ENCODE results near the gene TGFBRAP1. TPM values are rescaled to one million over a fixed set of nuclear protein-coding genes. Genes with fewer than 3 reads are reported as not detected.

Gene TGFBRAP1
- total and polyA plus RNA-seq, 4 experiments from 2014 or later: 19.9 to 27.4 (median 20.8) TPM

- ChIA-PET CTCF (ENCODE audit: partially characterized antibody) (no interaction called here), POLR2A (ENCODE audit: partially characterized antibody) (no interaction called here)
- no peak overlapping the region for H3K4me3 Mint-ChIP-seq
- Histone ChIP-seq H3K9me3 (ENCODE audit: control insufficient read depth in 1 of 2, low read length in 2 of 2) (no peaks in the 10 kb centered on the region), H3K27ac (ENCODE audit: low read depth, low read length) (no peak overlapping the region), H3K36me3 (ENCODE audit: insufficient read depth, low read length) (no peaks in the 10 kb centered on the region), H3K4me3 (ENCODE audit: low read length in 2 of 2) (no peak overlapping the region), H3K4me1 (ENCODE audit: insufficient read depth, low read length) (no peaks in the 10 kb centered on the region), H3K27me3 (ENCODE audit: insufficient read depth, low read length) (no peaks in the 10 kb centered on the region)
- H3K27me3 Mint-ChIP-seq: no peaks in the 10 kb centered on the region
- no peaks in the 10 kb centered on the region for H3K36me3 Mint-ChIP-seq
- H3K9me3 Mint-ChIP-seq: peaks cover 0 to 2% (median 0%) of the 10 kb centered on the region in 8 donors
- H3K4me1 Mint-ChIP-seq: no peaks in the 10 kb centered on the region
- H3K27ac Mint-ChIP-seq: no peak overlapping the region
- DNase-seq: no peak
- intact Hi-C loops (cut with micrococcal nuclease): no loop called here
Measured at GRCh38 chr2:105249891-105250290, 79.6 kb downstream of the TGFBRAP1 start.

GRCh38 chr2:105249181-105249580 is 80.4 kb downstream of the TGFBRAP1 start:
- ChIA-PET POLR2A (ENCODE audit: partially characterized antibody) (no interaction called here), CTCF (ENCODE audit: partially characterized antibody) (no interaction called here)
- no peaks in the 10 kb centered on the region for H3K36me3 ChIP-seq (ENCODE audit: insufficient read depth, low read length)
- no peaks in the 10 kb centered on the region for H3K27me3 ChIP-seq (ENCODE audit: insufficient read depth, low read length)
- Mint-ChIP-seq H3K4me1 (no peaks in the 10 kb centered on the region), H3K36me3 (no peaks in the 10 kb centered on the region), H3K9me3 (peaks cover 0 to 2% (median 0%) of the 10 kb centered on the region in 8 donors), H3K4me3 (no peak overlapping the region), H3K27ac (no peak overlapping the region), H3K27me3 (no peaks in the 10 kb centered on the region)
- no peak for DNase-seq
- no peaks in the 10 kb centered on the region for H3K4me1 ChIP-seq (ENCODE audit: insufficient read depth, low read length)
- H3K4me3 ChIP-seq (ENCODE audit: low read length in 2 of 2): no peak overlapping the region
- H3K27ac ChIP-seq (ENCODE audit: low read depth, low read length): no peak overlapping the region
- H3K9me3 ChIP-seq (ENCODE audit: control insufficient read depth in 1 of 2, low read length in 2 of 2): no peaks in the 10 kb centered on the region
- intact Hi-C loops (cut with micrococcal nuclease): no loop called here

- no peak overlapping the region for H3K4me3 Mint-ChIP-seq
- H3K27me3 Mint-ChIP-seq: no peaks in the 10 kb centered on the region
- Histone ChIP-seq H3K4me1 (ENCODE audit: insufficient read depth, low read length) (no peaks in the 10 kb centered on the region), H3K9me3 (ENCODE audit: control insufficient read depth in 1 of 2, low read length in 2 of 2) (no peaks in the 10 kb centered on the region), H3K27me3 (ENCODE audit: insufficient read depth, low read length) (no peaks in the 10 kb centered on the region), H3K36me3 (ENCODE audit: insufficient read depth, low read length) (no peaks in the 10 kb centered on the region), H3K27ac (ENCODE audit: low read depth, low read length) (no peak overlapping the region), H3K4me3 (ENCODE audit: low read length in 2 of 2) (no peak overlapping the region)
- peaks cover 0 to 2% (median 0%) of the 10 kb centered on the region in 8 donors for H3K9me3 Mint-ChIP-seq
- ChIA-PET POLR2A (ENCODE audit: partially characterized antibody) (no interaction called here), CTCF (ENCODE audit: partially characterized antibody) (no interaction called here)
- DNase-seq: no peak
- H3K27ac Mint-ChIP-seq: no peak overlapping the region
- intact Hi-C loops (cut with micrococcal nuclease): no loop called here
- no peaks in the 10 kb centered on the region for H3K4me1 Mint-ChIP-seq
- no peaks in the 10 kb centered on the region for H3K36me3 Mint-ChIP-seq
Measured at GRCh38 chr2:105248316-105249070, 81.0 kb downstream of the TGFBRAP1 start.

- Histone ChIP-seq H3K36me3 (ENCODE audit: insufficient read depth, low read length) (no peaks in the 10 kb centered on the region), H3K4me1 (ENCODE audit: insufficient read depth, low read length) (no peaks in the 10 kb centered on the region), H3K27ac (ENCODE audit: low read depth, low read length) (no peak overlapping the region), H3K27me3 (ENCODE audit: insufficient read depth, low read length) (no peaks in the 10 kb centered on the region), H3K4me3 (ENCODE audit: low read length in 2 of 2) (no peak overlapping the region), H3K9me3 (ENCODE audit: control insufficient read depth in 1 of 2, low read length in 2 of 2) (no peaks in the 10 kb centered on the region)
- Mint-ChIP-seq H3K27ac (no peak overlapping the region), H3K9me3 (peaks cover 0 to 2% (median 0%) of the 10 kb centered on the region in 8 donors), H3K4me1 (no peaks in the 10 kb centered on the region), H3K4me3 (no peak overlapping the region), H3K36me3 (no peaks in the 10 kb centered on the region), H3K27me3 (peaks cover 0 to 3% of the 10 kb centered on the region in 2 donors)
- CTCF ChIA-PET (ENCODE audit: partially characterized antibody): no interaction called here
- POLR2A ChIA-PET (ENCODE audit: partially characterized antibody): no interaction called here
- intact Hi-C loops (cut with micrococcal nuclease): no loop called here
- no peak for DNase-seq
Measured at GRCh38 chr2:105244451-105244850, 85.1 kb downstream of the TGFBRAP1 start.

GRCh38 chr2:105243961-105244360 is 85.6 kb downstream of the TGFBRAP1 start:
- Histone ChIP-seq H3K4me3 (ENCODE audit: low read length in 2 of 2) (no peak overlapping the region), H3K36me3 (ENCODE audit: insufficient read depth, low read length) (no peaks in the 10 kb centered on the region), H3K9me3 (ENCODE audit: control insufficient read depth in 1 of 2, low read length in 2 of 2) (no peaks in the 10 kb centered on the region), H3K27ac (ENCODE audit: low read depth, low read length) (no peak overlapping the region), H3K27me3 (ENCODE audit: insufficient read depth, low read length) (no peaks in the 10 kb centered on the region), H3K4me1 (ENCODE audit: insufficient read depth, low read length) (no peaks in the 10 kb centered on the region)
- Mint-ChIP-seq H3K27me3 (peaks cover 2 to 5% of the 10 kb centered on the region in 2 donors), H3K36me3 (no peaks in the 10 kb centered on the region), H3K9me3 (peaks cover 0 to 2% (median 0%) of the 10 kb centered on the region in 8 donors), H3K4me3 (no peak overlapping the region), H3K4me1 (no peaks in the 10 kb centered on the region), H3K27ac (no peak overlapping the region)
- ChIA-PET POLR2A (ENCODE audit: partially characterized antibody) (no interaction called here), CTCF (ENCODE audit: partially characterized antibody) (no interaction called here)
- intact Hi-C loops (cut with micrococcal nuclease): no loop called here
- no peak for DNase-seq

GRCh38 chr2:105242286-105242993 is 87.1 kb downstream of the TGFBRAP1 start:
- POLR2A ChIA-PET (ENCODE audit: partially characterized antibody): no interaction called here
- H3K9me3 Mint-ChIP-seq: no peaks in the 10 kb centered on the region
- DNase-seq: no peak
- Histone ChIP-seq H3K27ac (ENCODE audit: low read depth, low read length) (no peak overlapping the region), H3K9me3 (ENCODE audit: control insufficient read depth in 1 of 2, low read length in 2 of 2) (no peaks in the 10 kb centered on the region), H3K36me3 (ENCODE audit: insufficient read depth, low read length) (no peaks in the 10 kb centered on the region), H3K4me1 (ENCODE audit: insufficient read depth, low read length) (peaks cover 4% of the 10 kb centered on the region), H3K27me3 (ENCODE audit: insufficient read depth, low read length) (no peaks in the 10 kb centered on the region), H3K4me3 (ENCODE audit: low read length in 2 of 2) (no peak overlapping the region)
- H3K4me3 Mint-ChIP-seq: no peak overlapping the region
- no peak overlapping the region for H3K27ac Mint-ChIP-seq
- peaks cover under 1 to 4% (median 2%) of the 10 kb centered on the region in 4 donors for H3K4me1 Mint-ChIP-seq
- H3K36me3 Mint-ChIP-seq: no peaks in the 10 kb centered on the region
- CTCF ChIA-PET (ENCODE audit: partially characterized antibody): interaction anchor here (2.8 kb wide), 1 partner anchor 10 kb away, joined by 10 read pairs; no protein-coding TSS in a partner anchor
- peaks cover 5 to 9% of the 10 kb centered on the region in 2 donors for H3K27me3 Mint-ChIP-seq
- intact Hi-C loops (cut with micrococcal nuclease): no loop called here

- H3K9me3 Mint-ChIP-seq: no peaks in the 10 kb centered on the region
- DNase-seq: no peak
- H3K36me3 Mint-ChIP-seq: no peaks in the 10 kb centered on the region
- H3K4me3 ChIP-seq (ENCODE audit: low read length in 2 of 2): no peak within 1 kb of the TSS
- H3K4me3 Mint-ChIP-seq: no peak within 1 kb of the TSS
- ChIA-PET POLR2A (ENCODE audit: partially characterized antibody) (no interaction called here), CTCF (ENCODE audit: partially characterized antibody) (interaction anchor here (0.6 to 2.8 kb wide), 3 partner anchors 9 to 127 kb away, joined by 3 to 10 read pairs (median 5); no protein-coding TSS in a partner anchor)
- peaks cover 5 to 13% (median 8%) of the 10 kb centered on the region in 4 donors for H3K4me1 Mint-ChIP-seq
- H3K27me3 Mint-ChIP-seq: peaks cover 5 to 9% of the 10 kb centered on the region in 2 donors
- no peaks in the 10 kb centered on the region for H3K9me3 ChIP-seq (ENCODE audit: control insufficient read depth in 1 of 2, low read length in 2 of 2)
- H3K27ac ChIP-seq (ENCODE audit: low read depth, low read length): no peak within 1 kb of the TSS
- H3K27ac Mint-ChIP-seq: no peak within 1 kb of the TSS
- peaks cover 12% of the 10 kb centered on the region for H3K4me1 ChIP-seq (ENCODE audit: insufficient read depth, low read length)
- intact Hi-C loops (cut with micrococcal nuclease): no loop called here
- H3K27me3 ChIP-seq (ENCODE audit: insufficient read depth, low read length): no peaks in the 10 kb centered on the region
- no peaks in the 10 kb centered on the region for H3K36me3 ChIP-seq (ENCODE audit: insufficient read depth, low read length)
Measured at GRCh38 chr2:105241443-105241842, 88.1 kb downstream of the TGFBRAP1 start, which contains the start of gene GPR45. Gene GPR45 (plus strand): TSS chr2:105241743. CDS start chr2:105241859, 116 bp downstream.

Data from CD4-positive, alpha-beta memory T cell (primary cell).